Gastroesophageal sphincter (tissue), 3 donors: ENCODE measurements around the gene GCNT4.

Experiments
- EP300 ChIP-seq: sonication (generic); formaldehyde crosslinking; IDR thresholded peaks from one replicate; pipeline ENCODE4 v1.6.1; 2017; ENCODE audit warnings: antibody characterized with exemption, mild to moderate bottlenecking
- POLR2A ChIP-seq, 2 donors: fragments of 450-650 bp; IDR thresholded peaks; one replicate each; pipeline ENCODE4 v1.6.1; 2017; ENCODE audit warnings: antibody characterized with exemption in 2 of 2, mild to moderate bottlenecking in 2 of 2, moderate library complexity in 1 of 2
- POLR2AphosphoS5 ChIP-seq: sonication (generic); formaldehyde crosslinking; IDR thresholded peaks from one replicate; pipeline ENCODE4 v1.6.1; 2017; ENCODE audit warnings: antibody characterized with exemption
- TF ChIP-seq, protein P1 (sequence below), 4 experiments: fragments of 200-600 bp in 2 of 4; fragments of 450-650 bp in 2 of 4; sonication (generic) in 1 of 4; IDR thresholded peaks; one replicate each; pipeline ENCODE4 v1.5.1; 2017 to 2019; ENCODE audit warnings: antibody characterized with exemption in 4 of 4, mild to moderate bottlenecking in 2 of 4, moderate library complexity in 2 of 4

- TF ChIP-seq POLR2A (IDR thresholded peaks at IDR 0.05), result no peak
- TF ChIP-seq, protein P1, sequence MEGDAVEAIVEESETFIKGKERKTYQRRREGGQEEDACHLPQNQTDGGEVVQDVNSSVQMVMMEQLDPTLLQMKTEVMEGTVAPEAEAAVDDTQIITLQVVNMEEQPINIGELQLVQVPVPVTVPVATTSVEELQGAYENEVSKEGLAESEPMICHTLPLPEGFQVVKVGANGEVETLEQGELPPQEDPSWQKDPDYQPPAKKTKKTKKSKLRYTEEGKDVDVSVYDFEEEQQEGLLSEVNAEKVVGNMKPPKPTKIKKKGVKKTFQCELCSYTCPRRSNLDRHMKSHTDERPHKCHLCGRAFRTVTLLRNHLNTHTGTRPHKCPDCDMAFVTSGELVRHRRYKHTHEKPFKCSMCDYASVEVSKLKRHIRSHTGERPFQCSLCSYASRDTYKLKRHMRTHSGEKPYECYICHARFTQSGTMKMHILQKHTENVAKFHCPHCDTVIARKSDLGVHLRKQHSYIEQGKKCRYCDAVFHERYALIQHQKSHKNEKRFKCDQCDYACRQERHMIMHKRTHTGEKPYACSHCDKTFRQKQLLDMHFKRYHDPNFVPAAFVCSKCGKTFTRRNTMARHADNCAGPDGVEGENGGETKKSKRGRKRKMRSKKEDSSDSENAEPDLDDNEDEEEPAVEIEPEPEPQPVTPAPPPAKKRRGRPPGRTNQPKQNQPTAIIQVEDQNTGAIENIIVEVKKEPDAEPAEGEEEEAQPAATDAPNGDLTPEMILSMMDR (IDR thresholded peaks at IDR 0.05), result no peak
- TF ChIP-seq EP300, result no peak
- no peak for TF ChIP-seq POLR2AphosphoS5
Observed at GRCh38 chr5:75018805-75019587, 33.4 kb downstream of the GCNT4 start.
